ENCODE data around the gene ENKUR. TPM values are rescaled to one million over a fixed set of nuclear protein-coding genes. Genes with fewer than 3 reads are reported as not detected.

ENKUR gene
- total and polyA plus RNA-seq, 2 experiments from 2014 or later: 0.11 TPM; not detected in 1

DNA sequence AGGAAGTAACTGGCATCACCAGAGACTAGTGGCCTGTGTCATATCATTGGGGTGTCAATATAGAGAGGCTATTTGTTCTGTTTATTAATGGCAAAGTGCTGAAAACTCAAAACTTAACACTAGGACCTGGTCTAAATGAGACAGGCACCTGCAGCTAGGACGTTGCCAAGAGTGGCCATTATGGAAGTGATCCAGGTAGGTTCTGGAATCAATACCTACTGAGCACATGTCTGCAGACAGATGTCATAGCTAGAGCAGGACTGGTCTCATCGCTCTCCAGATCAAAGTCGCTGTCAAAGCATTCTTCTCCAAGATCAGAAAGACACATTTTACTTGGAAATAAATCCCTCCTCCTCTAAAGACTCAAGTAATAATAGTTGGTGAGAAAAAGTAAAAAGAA is 40.8 kb upstream of the ENKUR start:
- H3F3A ChIP-seq (ENCODE audit: insufficient read depth): peaks cover 24% of the 10 kb centered on the region; the same call in 1 of the 2 replicates
- H3K27me3 ChIP-seq (replicated peaks; ENCODE audit: insufficient read depth): no peaks in the 10 kb centered on the region
- H2AFZ ChIP-seq: no peak overlapping the region
- no peak overlapping the region for H3K4me3 ChIP-seq
- H3K9ac ChIP-seq: no peak overlapping the region
- TF ChIP-seq EZH2phosphoT487 (IDR thresholded peaks at IDR 0.05; ENCODE audit: insufficient read depth, low read depth): no peak
- TF ChIP-seq EZH2 (IDR thresholded peaks at IDR 0.05; ENCODE audit: insufficient read depth, poor library complexity, severe bottlenecking): no peak
- peaks cover 21% of the 10 kb centered on the region for H3K4me1 ChIP-seq (ENCODE audit: insufficient read depth)
- no peaks in the 10 kb centered on the region for H3K9me3 ChIP-seq (ENCODE audit: low read depth)
- H3K36me3 ChIP-seq (ENCODE audit: low read depth): no peaks in the 10 kb centered on the region
- no peaks in the 10 kb centered on the region for H3K9me2 ChIP-seq (ENCODE audit: insufficient read depth)
- no peak overlapping the region for H3K4me2 ChIP-seq (ENCODE audit: unreplicated experiment)
- 57 to 60% methylated on average over 3 of the region's 3 CpGs for WGBS, 2 experiments (ENCODE audit: low coverage in 1 of 2, low lambda C conversion rate in 2 of 2, missing lambda C conversion rate in 2 of 2)
- DNase-seq: no peak
- H3K27ac ChIP-seq: no peak overlapping the region
- in situ Hi-C loops (cut with MboI): no loop called here
- H3K79me2 ChIP-seq (ENCODE audit: insufficient read depth): no peaks in the 10 kb centered on the region
- no peaks in the 10 kb centered on the region for H4K20me1 ChIP-seq (ENCODE audit: insufficient read depth)

DNA sequence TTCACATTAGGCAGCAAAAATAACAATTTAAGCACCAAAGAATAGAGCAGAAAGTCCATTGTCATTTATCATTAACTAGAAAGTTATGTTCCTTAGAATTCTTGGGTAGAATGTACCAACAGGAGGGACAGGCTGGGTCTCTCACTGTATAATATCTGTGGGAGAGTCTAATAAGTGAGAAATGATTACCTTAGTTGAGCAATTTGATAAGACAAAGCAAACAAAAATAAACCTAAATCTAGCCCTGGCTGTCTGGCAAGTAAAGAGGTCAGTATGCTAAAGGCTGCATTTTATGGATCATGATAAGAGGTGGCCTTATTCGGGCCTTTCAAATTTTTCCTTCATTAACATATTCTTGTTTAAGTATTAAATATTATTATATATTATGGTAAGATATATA is 36.1 kb upstream of the ENKUR start:
- H2AFZ ChIP-seq: no peak overlapping the region
- no peaks in the 10 kb centered on the region for H3K36me3 ChIP-seq (ENCODE audit: low read depth)
- no peaks in the 10 kb centered on the region for H4K20me1 ChIP-seq (ENCODE audit: insufficient read depth)
- H3K27me3 ChIP-seq (replicated peaks; ENCODE audit: insufficient read depth): no peaks in the 10 kb centered on the region
- H3K4me2 ChIP-seq (ENCODE audit: unreplicated experiment): no peak overlapping the region
- H3K79me2 ChIP-seq (ENCODE audit: insufficient read depth): no peaks in the 10 kb centered on the region
- no peak for TF ChIP-seq EZH2phosphoT487 (IDR thresholded peaks at IDR 0.05; ENCODE audit: insufficient read depth, low read depth)
- no peak for TF ChIP-seq EZH2 (IDR thresholded peaks at IDR 0.05; ENCODE audit: insufficient read depth, poor library complexity, severe bottlenecking)
- H3K9ac ChIP-seq: no peak overlapping the region
- no peak overlapping the region for H3K27ac ChIP-seq
- in situ Hi-C loops (cut with MboI): no loop called here
- 98 to 100% methylated on average over 1 of the region's 1 CpG for WGBS, 2 experiments (ENCODE audit: low coverage in 1 of 2, low lambda C conversion rate in 2 of 2, missing lambda C conversion rate in 2 of 2)
- peaks cover 5% of the 10 kb centered on the region; the same call in 1 of the 2 replicates for H3F3A ChIP-seq (ENCODE audit: insufficient read depth)
- no peak overlapping the region for H3K4me3 ChIP-seq
- no peaks in the 10 kb centered on the region for H3K9me3 ChIP-seq (ENCODE audit: low read depth)
- no peaks in the 10 kb centered on the region for H3K9me2 ChIP-seq (ENCODE audit: insufficient read depth)
- H3K4me1 ChIP-seq (ENCODE audit: insufficient read depth): peaks cover 13% of the 10 kb centered on the region
- DNase-seq: no peak

DNA sequence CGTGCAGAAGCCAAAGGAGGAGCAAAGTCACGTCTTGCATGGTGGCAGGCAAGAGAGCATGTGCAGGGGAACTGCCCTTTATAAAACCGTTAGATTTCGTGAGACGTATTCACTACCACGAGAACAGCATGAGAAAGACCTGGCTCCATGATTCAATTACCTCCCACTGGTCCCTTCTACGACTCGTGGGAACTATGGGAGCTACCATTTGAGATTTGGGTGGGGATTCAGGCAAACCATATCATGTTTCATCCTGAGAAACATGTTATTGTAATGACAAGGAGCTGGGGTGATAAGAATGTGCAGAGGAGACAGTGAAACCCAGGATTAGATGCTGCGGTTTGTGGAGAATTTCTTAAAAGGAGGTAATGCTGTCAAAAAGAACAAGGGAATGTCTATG is 34.4 kb upstream of the ENKUR start:
- no peak overlapping the region for H3K4me3 ChIP-seq

DNA sequence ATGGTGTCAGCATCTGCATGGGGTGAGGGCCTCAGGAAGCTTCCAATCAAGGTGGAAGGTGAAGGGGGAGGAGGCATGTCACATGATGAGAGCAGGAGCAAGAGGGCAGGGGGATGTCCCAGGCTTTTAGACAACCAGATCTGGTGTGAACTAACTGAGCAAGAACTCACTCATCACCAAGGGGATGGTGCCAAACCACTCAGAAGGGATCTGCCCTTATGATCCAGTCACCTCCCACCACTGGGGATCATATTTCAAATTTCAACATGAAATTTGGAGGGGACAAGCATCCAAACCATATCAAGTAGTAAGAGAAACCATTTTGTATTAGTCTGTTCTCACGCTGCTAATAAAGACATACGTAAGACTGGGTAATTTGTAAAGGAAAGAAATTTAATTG is 34.0 kb upstream of the ENKUR start:
- Histone ChIP-seq H3K36me3 (ENCODE audit: low read depth) (no peaks in the 10 kb centered on the region), H3F3A (ENCODE audit: insufficient read depth) (peaks cover 5% of the 10 kb centered on the region; the same call in 1 of the 2 replicates), H3K9ac (no peak overlapping the region), H3K9me3 (ENCODE audit: low read depth) (no peaks in the 10 kb centered on the region), H3K4me2 (ENCODE audit: unreplicated experiment) (no peak overlapping the region), H3K79me2 (ENCODE audit: insufficient read depth) (no peaks in the 10 kb centered on the region), H3K4me3 (no peak overlapping the region), H2AFZ (no peak overlapping the region), H4K20me1 (ENCODE audit: insufficient read depth) (no peaks in the 10 kb centered on the region), H3K27ac (no peak overlapping the region), H3K9me2 (ENCODE audit: insufficient read depth) (no peaks in the 10 kb centered on the region), H3K4me1 (ENCODE audit: insufficient read depth) (peaks cover 13% of the 10 kb centered on the region), H3K27me3 (replicated peaks; ENCODE audit: insufficient read depth) (no peaks in the 10 kb centered on the region)
- TF ChIP-seq EZH2phosphoT487 (IDR thresholded peaks at IDR 0.05; ENCODE audit: insufficient read depth, low read depth) (no peak), EZH2 (IDR thresholded peaks at IDR 0.05; ENCODE audit: insufficient read depth, poor library complexity, severe bottlenecking) (no peak)
- DNase-seq: peak; percentile 49
- in situ Hi-C loops (cut with MboI): no loop called here
- WGBS, 2 experiments (ENCODE audit: low coverage in 1 of 2, low lambda C conversion rate in 2 of 2, missing lambda C conversion rate in 2 of 2): 92 to 99% methylated on average over 2 of the region's 2 CpGs

More for the DNA sequence above, 34.4 kb upstream of the ENKUR start:
- Histone ChIP-seq H3K4me2 (ENCODE audit: unreplicated experiment) (no peak overlapping the region), H3K9ac (no peak overlapping the region), H3K4me1 (ENCODE audit: insufficient read depth) (peaks cover 13% of the 10 kb centered on the region), H2AFZ (no peak overlapping the region), H3K9me3 (ENCODE audit: low read depth) (no peaks in the 10 kb centered on the region), H3K27me3 (replicated peaks; ENCODE audit: insufficient read depth) (no peaks in the 10 kb centered on the region), H3K36me3 (ENCODE audit: low read depth) (no peaks in the 10 kb centered on the region), H3K9me2 (ENCODE audit: insufficient read depth) (no peaks in the 10 kb centered on the region), H3K79me2 (ENCODE audit: insufficient read depth) (no peaks in the 10 kb centered on the region), H4K20me1 (ENCODE audit: insufficient read depth) (no peaks in the 10 kb centered on the region), H3F3A (ENCODE audit: insufficient read depth) (peaks cover 5% of the 10 kb centered on the region; the same call in 1 of the 2 replicates), H3K27ac (no peak overlapping the region)
- 82% methylated on average over 9 of the region's 9 CpGs for WGBS, 2 experiments (ENCODE audit: low coverage in 1 of 2, low lambda C conversion rate in 2 of 2, missing lambda C conversion rate in 2 of 2)
- DNase-seq: no peak
- no peak for TF ChIP-seq EZH2phosphoT487 (IDR thresholded peaks at IDR 0.05; ENCODE audit: insufficient read depth, low read depth)
- TF ChIP-seq EZH2 (IDR thresholded peaks at IDR 0.05; ENCODE audit: insufficient read depth, poor library complexity, severe bottlenecking): no peak
- in situ Hi-C loops (cut with MboI): no loop called here

DNA sequence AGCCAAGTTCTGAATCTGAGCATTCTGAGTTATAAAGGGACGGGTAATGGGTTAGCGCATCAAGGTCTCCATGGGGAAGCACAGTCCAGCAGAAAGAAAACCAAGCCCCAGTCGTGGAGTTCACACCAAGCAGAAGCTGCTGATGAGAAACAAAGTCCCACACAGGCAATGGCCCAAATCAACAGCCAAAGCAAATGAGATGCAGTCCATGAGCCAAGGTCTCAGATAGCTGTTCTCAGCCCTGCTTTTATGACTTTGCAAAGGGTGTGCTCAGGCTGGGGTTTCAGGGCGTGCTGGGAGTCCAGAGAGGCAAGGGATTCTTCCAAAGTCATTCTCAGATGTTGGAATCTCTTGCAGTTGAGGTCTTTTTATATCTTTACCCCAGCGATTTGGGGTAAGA is 32.5 kb upstream of the ENKUR start:
- no peaks in the 10 kb centered on the region for H3K27me3 ChIP-seq (replicated peaks; ENCODE audit: insufficient read depth)
- no peak overlapping the region for H3K4me3 ChIP-seq
- no peak overlapping the region for H3K4me2 ChIP-seq (ENCODE audit: unreplicated experiment)
- no peak for TF ChIP-seq EZH2 (IDR thresholded peaks at IDR 0.05; ENCODE audit: insufficient read depth, poor library complexity, severe bottlenecking)
- TF ChIP-seq EZH2phosphoT487 (IDR thresholded peaks at IDR 0.05; ENCODE audit: insufficient read depth, low read depth): no peak
- H3K4me1 ChIP-seq (ENCODE audit: insufficient read depth): peaks cover 13% of the 10 kb centered on the region
- no peak overlapping the region for H2AFZ ChIP-seq
- H3K36me3 ChIP-seq (ENCODE audit: low read depth): no peaks in the 10 kb centered on the region
- in situ Hi-C loops (cut with MboI): no loop called here
- no peaks in the 10 kb centered on the region for H3K79me2 ChIP-seq (ENCODE audit: insufficient read depth)
- H3F3A ChIP-seq (ENCODE audit: insufficient read depth): peaks cover 5% of the 10 kb centered on the region; the same call in 1 of the 2 replicates
- no peak for DNase-seq
- H4K20me1 ChIP-seq (ENCODE audit: insufficient read depth): no peaks in the 10 kb centered on the region
- H3K9me3 ChIP-seq (ENCODE audit: low read depth): no peaks in the 10 kb centered on the region
- H3K9me2 ChIP-seq (ENCODE audit: insufficient read depth): no peaks in the 10 kb centered on the region
- 62 to 63% methylated on average over 5 of the region's 5 CpGs for WGBS, 2 experiments (ENCODE audit: low coverage in 1 of 2, low lambda C conversion rate in 2 of 2, missing lambda C conversion rate in 2 of 2)
- no peak overlapping the region for H3K27ac ChIP-seq
- H3K9ac ChIP-seq: no peak overlapping the region
